Spleen (tissue), 7 donors: ENCODE data around the gene APOC3.

ENCODE experiments used
- CTCF ChIP-seq, 11 experiments: fragments of 200-600 bp in 7 of 11; fragments of 450-650 bp in 4 of 11; sonication (generic) in 4 of 11; IDR thresholded peaks in 8 of 11; conservative IDR thresholded peaks in 3 of 11; 1 replicate in 7 of 11; 2 replicates in 4 of 11; pipeline versions ENCODE4 v1.4.0 to v1.8.0; 2016 to 2021; ENCODE audit warnings: antibody characterized with exemption in 11 of 11, inconsistent platforms in 4 of 11, mild to moderate bottlenecking in 1 of 11
- POLR2A ChIP-seq, 3 donors: fragments of 450-650 bp; IDR thresholded peaks; one replicate each; pipeline ENCODE4 v1.5.1; 2017; ENCODE audit warnings: antibody characterized with exemption in 3 of 3, mild to moderate bottlenecking in 1 of 3
- POLR2AphosphoS5 ChIP-seq, 3 donors: sonication (generic); formaldehyde crosslinking; IDR thresholded peaks; one replicate each; pipeline ENCODE4 v1.5.1; 2017; ENCODE audit warnings: antibody characterized with exemption in 3 of 3
- donor health status: DM: no; HTN: no; CAD: no; lungs with moderate emphysema.
- donor health status: DM: no; HTN: no; CAD: no.
- donor health status: DM: no; HTN: no; CAD: no.

DNA sequence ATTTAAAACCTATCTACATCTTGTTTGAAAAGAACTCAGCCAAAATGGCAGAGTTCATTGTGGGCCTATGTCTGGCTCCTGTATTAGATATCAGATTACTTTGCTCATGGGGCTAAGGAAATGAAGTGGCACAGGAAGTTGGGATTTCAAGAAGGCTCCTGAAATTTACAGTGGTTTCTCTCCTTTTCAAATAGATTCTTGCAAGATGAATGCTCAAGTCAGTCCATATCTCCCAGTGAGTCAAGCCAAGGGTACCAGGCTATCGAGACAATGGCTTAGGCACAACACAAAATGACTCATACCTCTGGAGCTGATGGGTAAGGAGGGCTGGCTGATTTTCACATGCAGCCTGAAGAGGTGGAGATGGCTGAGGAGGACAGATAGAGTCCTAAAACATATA, 31.8 kb downstream of the APOC3 start:
- TF ChIP-seq CTCF (IDR thresholded peaks at IDR 0.05 in 8 of 11, conservative IDR thresholded peaks at IDR 0.05 in 3 of 11) (no peak), POLR2AphosphoS5 (IDR thresholded peaks at IDR 0.05) (no peak), POLR2A (IDR thresholded peaks at IDR 0.05) (no peak)
